Measurements from ENCODE around the gene PHACTR3. TPM values are rescaled to one million over a fixed set of nuclear protein-coding genes. Genes with fewer than 3 reads are reported as not detected.
"Not testable (repeated sequence)": the region's sequence is repeated elsewhere in the genome, so short reads cannot be mapped to it uniquely, and the experiment has no call there.

The PHACTR3 gene
- total RNA-seq, 2 donors from 2014 or later: 0.86 to 24.2 TPM

- TF ChIP-seq CTCF (IDR thresholded peaks at IDR 0.05): no peak
- no peaks in the 10 kb centered on the region for H3K36me3 ChIP-seq
- no peak overlapping the region for H3K27ac ChIP-seq
- H3K9me3 ChIP-seq: no peaks in the 10 kb centered on the region
- no peaks in the 10 kb centered on the region for H3K27me3 ChIP-seq
- no peak overlapping the region for H3K4me3 ChIP-seq
- H3K4me1 ChIP-seq: no peaks in the 10 kb centered on the region
- no peak for DNase-seq (ENCODE audit: low spot score)
These were observed 283.7 kb downstream of the PHACTR3 start for GRCh38 chr20:59888050-59888449.

DNA sequence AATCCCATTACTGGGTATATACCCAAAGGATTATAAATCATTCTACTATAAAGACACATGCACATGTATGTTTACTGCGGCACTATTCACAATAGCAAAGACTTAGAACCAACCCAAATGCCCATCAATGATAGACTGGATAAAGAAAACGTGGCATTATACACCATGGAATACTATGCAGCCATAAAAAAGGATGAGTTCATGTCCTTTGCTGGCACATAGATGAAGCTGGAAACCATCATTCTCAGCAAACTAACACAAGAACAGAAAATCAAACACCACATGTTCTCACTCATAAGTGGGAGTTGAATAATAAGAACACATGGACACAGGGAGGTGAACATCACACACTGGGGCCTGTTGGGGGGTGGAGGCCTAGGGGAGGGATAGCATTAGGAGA is 285.7 kb downstream of the PHACTR3 start:
- H3K4me3 ChIP-seq; H3K27me3 ChIP-seq; DNase-seq (ENCODE audit: low spot score); H3K27ac ChIP-seq; H3K9me3 ChIP-seq; H3K36me3 ChIP-seq; H3K4me1 ChIP-seq: not testable (repeated sequence)

- Histone ChIP-seq H3K9me3 (no peaks in the 10 kb centered on the region), H3K27me3 (no peaks in the 10 kb centered on the region), H3K36me3 (no peaks in the 10 kb centered on the region), H3K4me1 (no peaks in the 10 kb centered on the region), H3K27ac (no peak overlapping the region), H3K4me3 (no peak overlapping the region)
- no peak for TF ChIP-seq CTCF (IDR thresholded peaks at IDR 0.05)
- DNase-seq (ENCODE audit: low spot score): no peak
These were observed 287.2 kb downstream of the PHACTR3 start for GRCh38 chr20:59891581-59891980.

GRCh38 chr20:59895908-59896307 is 291.6 kb downstream of the PHACTR3 start:
- Histone ChIP-seq H3K27me3 (no peaks in the 10 kb centered on the region), H3K27ac (no peak overlapping the region), H3K4me3 (no peak overlapping the region), H3K36me3 (no peaks in the 10 kb centered on the region), H3K9me3 (no peaks in the 10 kb centered on the region), H3K4me1 (no peaks in the 10 kb centered on the region)
- TF ChIP-seq CTCF (IDR thresholded peaks at IDR 0.05): no peak
- no peak for DNase-seq (ENCODE audit: low spot score)

Data from right atrium auricular region (tissue), 2 donors.